Posterior vena cava (tissue), 2 donors: ENCODE measurements around the gene OXSR1. TPM values are rescaled to one million over a fixed set of nuclear protein-coding genes. Genes with fewer than 3 reads are reported as not detected.

Experiments
- DNase-seq: peaks from one replicate; pipeline ENCODE4 v3.0.0-alpha.2; 2020; ENCODE audit warnings: low spot score
- intact Hi-C, 2 donors: fragments of 100-400 bp; cut with DNase I; formaldehyde crosslinking; loops; one replicate each; pipeline versions ENCODE4 v1.14.1 to v1.14.2; 2022 to 2023
- long read RNA-seq, 2 donors: library from polyadenylated mRNA; unstranded; transcript quantifications; one replicate each; pipeline ENCODE4 v2.0.0, GENCODE V29; 2020 to 2021
- total RNA-seq, 2 donors: library from RNA; stranded (reverse); fragmentation: NEBNext Ultra II Directional; extraction: Animal tissue kit (Norgen Biotek cat#: 25700); gene quantifications; one replicate each; pipeline ENCODE4 v1.2.1, GENCODE V29; 2021
- donor health status: DM: yes; HTN: yes; CAD: no.
- donor health status: DM: yes; HTN: yes; CAD: no.

The OXSR1 gene
- total RNA-seq = 10 to 100 TPM; 30.4 to 52.3 TPM
- long read RNA-seq, donor 1, full-length matches to known transcripts = 7 of 14 reads
- long read RNA-seq, donor 1, partial matches to known transcripts = 5 of 14 reads
- long read RNA-seq, donor 1, other reads (novel, unspliced or antisense) = 2 of 14 reads
- long read RNA-seq, donor 2, partial matches to known transcripts = 15 of 17 reads
- long read RNA-seq, donor 2, other reads (novel, unspliced or antisense) = 2 of 17 reads

- DNase-seq = peak; percentile 100
- intact Hi-C loops = no loop called here
Measured at GRCh38 chr3:38164952-38165721, at the start of gene OXSR1. OXSR1 (plus strand) TSS chr3:38165537; CDS start chr3:38165877, 340 bp downstream.

GRCh38 chr3:38115645-38116427 lies 49.5 kb upstream of the OXSR1 start:
- intact Hi-C loops = no loop called here
- DNase-seq = peak; percentile 23

- intact Hi-C loops = no loop called here
- peak; percentile 78 for DNase-seq
Measured at GRCh38 chr3:38116471-38117162, 48.7 kb upstream of the OXSR1 start.

DNA sequence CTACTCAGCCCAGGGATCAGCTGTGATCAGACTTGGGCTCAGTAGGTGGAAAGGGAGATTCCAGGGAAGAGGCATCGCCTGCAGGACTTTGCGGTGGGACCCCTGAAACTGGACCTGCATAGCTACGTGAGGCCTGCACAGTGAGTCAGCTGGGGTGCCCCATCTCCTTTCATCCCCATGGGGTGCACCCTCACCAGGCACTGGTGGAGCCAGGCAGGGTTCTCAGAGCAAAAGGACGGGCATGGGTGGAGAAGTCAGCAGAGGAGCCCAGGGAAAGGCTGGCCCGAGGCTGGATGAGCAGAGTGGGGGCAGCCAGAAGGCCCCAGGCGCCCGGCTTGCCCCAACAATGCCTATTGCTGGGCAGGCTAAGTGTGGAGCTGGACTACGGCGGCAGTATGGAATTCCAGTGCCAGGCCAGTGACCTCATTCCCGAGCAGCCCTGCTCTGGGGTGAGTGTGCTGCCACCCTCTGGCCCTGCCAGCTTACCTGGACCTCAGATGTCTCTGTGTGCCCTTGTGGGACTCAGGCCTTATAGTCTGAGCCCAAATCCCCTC lies 48.1 kb upstream of the OXSR1 start:
- intact Hi-C loops = no loop called here
- DNase-seq = peak; percentile 66

DNA sequence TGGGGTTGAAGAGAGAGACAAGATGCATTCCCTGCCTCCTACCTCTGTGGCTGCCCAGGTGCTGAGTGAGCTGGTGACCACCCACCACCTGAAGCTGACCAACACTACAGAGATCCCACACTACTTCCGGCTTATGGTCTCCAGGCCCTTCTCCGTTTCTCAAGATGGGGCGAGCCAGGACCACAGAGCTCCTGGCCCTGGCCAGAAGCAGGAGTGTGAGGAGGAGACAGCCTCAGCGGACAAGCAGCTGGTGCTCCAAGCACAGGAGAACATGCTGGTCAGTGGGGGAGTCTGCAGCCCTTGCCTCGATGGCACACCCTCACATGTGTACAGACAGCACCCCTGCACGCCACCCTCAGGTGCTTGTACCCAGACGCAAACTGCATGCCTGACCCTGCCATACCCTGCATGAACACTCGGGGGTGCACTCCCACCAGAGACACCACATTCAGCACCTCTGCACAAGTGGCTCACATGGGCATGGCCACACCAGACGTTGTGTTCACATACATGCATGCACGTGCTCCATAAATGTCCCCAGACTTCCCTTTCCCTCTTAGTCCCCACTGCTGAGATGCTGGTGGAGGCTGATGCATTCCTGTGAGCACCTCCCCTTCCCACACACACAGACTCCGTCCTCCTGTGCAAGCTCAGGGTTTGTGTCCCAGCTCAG lies 47.5 kb upstream of the OXSR1 start:
- DNase-seq = peak; percentile 89
- intact Hi-C loops = no loop called here

- DNase-seq = peak; percentile 72
- intact Hi-C loops = no loop called here
Measured at GRCh38 chr3:38118421-38119247, 46.7 kb upstream of the OXSR1 start.

DNA sequence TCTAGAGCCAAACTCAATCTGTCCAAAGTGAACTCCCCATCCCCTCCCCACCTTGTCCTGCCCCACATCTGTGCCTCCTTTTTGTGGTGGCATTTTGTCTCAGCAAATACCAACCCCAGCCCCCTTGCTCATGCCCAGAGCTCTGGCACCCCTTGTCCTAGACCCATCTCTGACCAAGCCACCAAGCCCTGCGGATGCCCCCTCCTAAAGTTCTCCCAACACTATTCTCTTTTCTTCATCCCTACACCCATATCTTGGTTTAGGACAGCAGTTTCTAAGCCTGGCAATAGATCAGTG lies 46.1 kb upstream of the OXSR1 start:
- peak; percentile 52 for DNase-seq
- intact Hi-C loops = no loop called here

DNA sequence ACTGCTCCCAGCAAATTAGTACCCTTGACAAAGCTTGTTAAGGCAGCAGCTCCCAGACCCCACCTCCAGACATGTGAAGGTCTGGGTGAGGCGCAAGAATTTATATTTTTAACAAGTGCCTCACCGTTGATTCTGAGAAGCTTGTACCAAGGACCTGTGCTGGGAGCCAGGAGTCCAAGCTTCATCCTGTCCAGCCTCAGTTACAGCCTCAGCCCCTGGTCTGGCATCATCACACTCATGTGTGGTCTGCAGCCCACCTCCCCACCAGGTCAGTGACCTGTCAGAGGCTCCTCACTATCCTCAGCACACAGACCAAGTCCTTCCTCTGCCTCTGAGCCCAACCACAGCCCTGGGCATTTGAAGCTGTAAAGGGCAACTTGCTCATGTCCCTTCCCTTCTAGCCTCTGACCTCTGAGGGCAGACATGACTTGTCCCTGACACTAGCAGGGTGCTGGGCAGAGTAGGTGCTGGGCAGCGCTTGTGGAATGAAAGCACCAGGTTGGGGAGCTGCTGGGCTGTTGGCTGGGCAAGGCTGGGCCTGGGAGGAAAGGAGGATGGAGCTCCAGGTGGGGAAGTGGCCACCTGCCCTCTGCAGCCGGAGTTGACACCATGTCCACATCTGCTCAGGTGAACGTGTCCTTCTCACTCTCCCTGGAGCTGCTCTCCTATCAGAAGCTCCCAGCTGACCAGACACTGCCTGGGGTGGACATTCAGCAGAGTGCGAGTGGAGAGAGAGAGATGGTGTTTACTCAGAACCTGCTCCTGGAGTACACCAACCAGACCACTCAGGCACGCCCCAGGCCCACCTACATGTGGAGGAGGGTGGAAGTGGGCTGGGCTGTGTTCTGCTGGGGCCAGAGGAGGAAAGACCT lies 45.3 kb upstream of the OXSR1 start:
- peak; percentile 75 for DNase-seq
- intact Hi-C loops = loop anchor here in 1 of 2 donors (5.0 kb wide), 1 partner anchor 362 kb away; no protein-coding TSS in a partner anchor

- no peak for DNase-seq
- intact Hi-C loops = loop anchor here in 1 of 2 donors (5.0 kb wide), 1 partner anchor 361 kb away; no protein-coding TSS in a partner anchor
Measured at GRCh38 chr3:38120693-38121450, 44.5 kb upstream of the OXSR1 start.

DNA sequence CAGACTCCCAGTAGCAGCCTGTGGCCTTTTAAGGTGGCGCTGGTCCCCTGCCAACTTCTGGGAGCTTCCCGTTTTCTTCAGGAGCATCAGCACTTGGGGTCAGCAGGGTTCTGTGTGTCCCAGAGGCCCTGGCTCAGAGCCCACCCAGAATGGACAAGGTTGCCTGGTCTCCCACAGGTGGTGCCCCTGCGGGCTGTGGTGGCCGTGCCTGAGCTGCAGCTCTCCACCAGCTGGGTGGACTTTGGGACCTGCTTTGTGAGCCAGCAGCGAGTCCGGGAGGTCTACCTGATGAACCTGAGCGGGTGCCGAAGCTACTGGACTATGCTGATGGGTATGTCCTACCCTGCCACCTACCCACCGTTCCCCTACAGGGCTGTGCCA lies 43.9 kb upstream of the OXSR1 start:
- peak; percentile 68 for DNase-seq
- intact Hi-C loops = loop anchor here in 1 of 2 donors (5.0 kb wide), 1 partner anchor 361 kb away; no protein-coding TSS in a partner anchor

DNA sequence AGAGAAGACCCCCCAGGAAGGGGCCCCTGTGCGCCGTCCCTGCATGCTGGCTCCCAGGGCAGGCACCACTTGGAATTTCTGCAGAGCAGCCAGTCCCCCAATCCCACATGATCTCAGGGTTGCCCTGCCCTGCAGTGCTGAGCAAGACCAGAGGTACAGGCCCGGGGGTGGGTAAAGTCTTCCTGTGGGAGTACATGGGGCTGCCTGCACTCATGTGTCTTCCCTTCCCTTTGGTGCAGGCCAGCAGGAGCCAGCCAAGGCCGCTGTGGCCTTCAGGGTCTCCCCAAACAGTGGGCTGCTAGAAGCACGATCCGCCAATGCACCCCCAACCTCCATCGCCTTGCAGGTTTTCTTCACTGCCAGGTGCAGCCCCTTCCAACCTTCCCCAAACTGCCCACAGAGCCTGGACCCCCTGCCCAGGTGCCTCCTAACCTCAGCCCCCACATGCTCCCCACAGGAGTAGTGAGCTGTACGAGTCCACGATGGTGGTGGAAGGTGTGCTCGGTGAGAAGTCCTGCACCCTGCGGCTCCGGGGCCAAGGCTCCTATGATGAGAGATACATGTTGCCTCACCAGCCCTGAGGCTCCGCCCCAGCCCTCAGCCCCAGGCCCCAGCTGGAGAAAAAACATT lies 43.4 kb upstream of the OXSR1 start:
- intact Hi-C loops = loop anchor here in 1 of 2 donors (5.0 kb wide), 1 partner anchor 360 kb away; no protein-coding TSS in a partner anchor
- DNase-seq = peak; percentile 62

- DNase-seq = peak; percentile 57
- intact Hi-C loops = loop anchor here in 1 of 2 donors (5.0 kb wide), 1 partner anchor 360 kb away; no protein-coding TSS in a partner anchor
Measured at GRCh38 chr3:38122712-38123290, 42.5 kb upstream of the OXSR1 start.

- DNase-seq = peak; percentile 17
- intact Hi-C loops = loop anchor here in 1 of 2 donors (5.0 kb wide), 1 partner anchor 358 kb away; no protein-coding TSS in a partner anchor
Measured at GRCh38 chr3:38124324-38125122, 40.8 kb upstream of the OXSR1 start.
